Neural cell (in vitro differentiated cells): Measurements from ENCODE around the gene KIF16B. TPM values are rescaled to one million over a fixed set of nuclear protein-coding genes. Genes with fewer than 3 reads are reported as not detected.

ENCODE experiments used
- H2AFZ ChIP-seq: fragments of 200-600, 300-800 bp; sonication (generic), shearing (Covaris generic); 2 replicates; pipeline ENCODE4 v1.6.0; 2014; ENCODE audit warnings: low read depth, mild to moderate bottlenecking, antibody characterized with exemption, low read length, moderate library complexity
- H3F3A ChIP-seq: fragments of 200-600 bp; shearing (Covaris generic); 2 replicates; pipeline ENCODE4 v1.6.1; 2016; ENCODE audit warnings: mild to moderate bottlenecking, moderate library complexity, mixed read lengths, antibody characterized with exemption, low read length; ENCODE audit not compliant: insufficient read depth, poor library complexity, severe bottlenecking
- H3K27ac ChIP-seq: fragments of 200-600, 300-800 bp; sonication (generic), shearing (Covaris generic); 2 replicates; pipeline ENCODE4 v1.5.1; 2014; ENCODE audit warnings: mild to moderate bottlenecking, low read length, moderate library complexity
- H3K27me3 ChIP-seq: fragments of 300-800, 200-600 bp; sonication (generic), shearing (Covaris generic); 2 replicates; pipeline ENCODE4 v1.6.0; 2014; ENCODE audit warnings: mild to moderate bottlenecking, low read depth, low read length, moderate library complexity; ENCODE audit not compliant: insufficient read depth
- H3K36me3 ChIP-seq: fragments of 300-800, 200-600 bp; sonication (generic), shearing (Covaris generic); 2 replicates; pipeline ENCODE4 v1.5.1; 2014; ENCODE audit warnings: mild to moderate bottlenecking, antibody characterized with exemption, low read length, moderate library complexity; ENCODE audit not compliant: insufficient read depth
- H3K4me2 ChIP-seq: fragments of 300-800, 200-600 bp; sonication (generic), shearing (Covaris generic); 2 replicates; pipeline ENCODE4 v1.6.0; 2014; ENCODE audit warnings: mild to moderate bottlenecking, low read length
- H3K4me3 ChIP-seq: fragments of 300-800, 200-600 bp; sonication (generic), shearing (Covaris generic); 2 replicates; pipeline ENCODE4 v1.5.1; 2014; ENCODE audit warnings: mild to moderate bottlenecking, low read length, moderate library complexity
- H3K79me2 ChIP-seq: fragments of 200-600 bp; shearing (Covaris generic); replicated peaks from 2 replicates; pipeline ENCODE4 v1.6.0; 2014; ENCODE audit warnings: mild to moderate bottlenecking, low read length, moderate library complexity; ENCODE audit not compliant: insufficient read depth
- H3K9ac ChIP-seq: fragments of 300-800, 200-600 bp; sonication (generic), shearing (Covaris generic); 2 replicates; pipeline ENCODE4 v1.6.1; 2016; ENCODE audit warnings: mild to moderate bottlenecking, low read length, mixed read lengths
- H3K9me2 ChIP-seq: fragments of 200-600 bp; shearing (Covaris generic); 2 replicates; pipeline ENCODE4 v1.6.1; 2016; ENCODE audit warnings: mild to moderate bottlenecking, low read length, mixed read lengths; ENCODE audit not compliant: insufficient read depth
- H3K9me3 ChIP-seq: fragments of 200-600, 300-800 bp; sonication (generic), shearing (Covaris generic); 2 replicates; pipeline ENCODE4 v1.6.1; 2016; ENCODE audit warnings: mild to moderate bottlenecking, mixed run types, low read length, moderate library complexity, mixed read lengths
- H4K20me1 ChIP-seq: fragments of 200-600 bp; shearing (Covaris generic); 2 replicates; pipeline ENCODE4 v1.6.1; 2016; ENCODE audit warnings: mild to moderate bottlenecking, mixed run types; ENCODE audit not compliant: insufficient read depth
- EP300 ChIP-seq: fragments of 450-650 bp; conservative IDR thresholded peaks from 2 replicates; pipeline ENCODE4 v1.6.1; 2014; ENCODE audit warnings: antibody characterized with exemption, mild to moderate bottlenecking, moderate library complexity; ENCODE audit not compliant: poor library complexity, severe bottlenecking
- EZH2 ChIP-seq: fragments of 200-600, 300-800 bp; shearing (Covaris generic), sonication (generic); IDR thresholded peaks from 2 replicates; pipeline ENCODE4 v1.6.1; 2014; ENCODE audit warnings: antibody characterized with exemption, low read length, borderline replicate concordance, mild to moderate bottlenecking; ENCODE audit not compliant: insufficient read depth, poor library complexity, severe bottlenecking
- MXI1 ChIP-seq: fragments of 450-650 bp; conservative IDR thresholded peaks from 2 replicates; pipeline ENCODE4 v1.6.1; 2014; ENCODE audit warnings: antibody characterized with exemption, mild to moderate bottlenecking; ENCODE audit not compliant: poor library complexity, severe bottlenecking
- POLR2AphosphoS5 ChIP-seq: IDR thresholded peaks from 2 replicates; pipeline ENCODE4 v1.6.1; 2012
- RAD21 ChIP-seq: fragments of 450-650 bp; conservative IDR thresholded peaks from 2 replicates; pipeline ENCODE4 v1.6.1; 2014; ENCODE audit warnings: antibody characterized with exemption, mild to moderate bottlenecking, moderate library complexity
- SMC3 ChIP-seq: fragments of 450-650 bp; conservative IDR thresholded peaks from 2 replicates; pipeline ENCODE4 v1.6.1; 2014; ENCODE audit warnings: antibody characterized with exemption, mild to moderate bottlenecking, moderate library complexity; ENCODE audit not compliant: poor library complexity
- TAF1 ChIP-seq: IDR thresholded peaks from 2 replicates; pipeline ENCODE4 v1.6.1; 2012; ENCODE audit warnings: low read depth
- polyA plus RNA-seq: library from polyadenylated mRNA; depleted of rRNA; stranded (reverse); fragments of >200 nt; gene quantifications from 2 replicates; pipeline ENCODE4 v1.2.3, GENCODE V29; 2014
- TF ChIP-seq, protein P1 (sequence below): fragments of 450-650 bp; IDR thresholded peaks from 2 replicates; pipeline ENCODE4 v1.5.1; 2014; ENCODE audit warnings: antibody characterized with exemption, mild to moderate bottlenecking, moderate library complexity; ENCODE audit not compliant: poor library complexity, severe bottlenecking
- TF ChIP-seq, protein P2 (sequence below): IDR thresholded peaks from 2 replicates; pipeline ENCODE4 v1.6.1; 2012; ENCODE audit warnings: borderline replicate concordance

Gene KIF16B
- polyA plus RNA-seq, 1 donor from 2014 or later: 3.8 TPM

DNA sequence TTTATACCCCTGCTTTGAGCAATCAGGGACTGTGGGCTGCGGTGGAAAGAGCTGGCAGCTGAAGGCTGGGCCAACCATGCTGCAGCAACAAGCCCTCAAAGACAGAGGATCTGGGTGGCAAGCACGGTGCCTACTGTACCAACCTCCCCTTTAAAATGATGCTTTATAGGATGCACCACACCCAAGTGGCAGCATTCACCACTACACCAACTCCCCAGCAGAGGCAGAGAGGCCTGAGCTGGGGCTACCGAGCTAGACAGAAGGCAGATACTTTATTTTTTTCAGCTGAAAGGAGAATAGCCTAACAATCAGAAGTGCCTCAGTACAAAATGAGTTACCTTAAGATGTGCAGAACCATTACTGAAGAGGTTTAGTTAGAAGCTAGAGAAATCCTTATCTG, 31.4 kb downstream of the KIF16B start:
- H3F3A ChIP-seq: no peaks in the 10 kb centered on the region
- no peak overlapping the region for H2AFZ ChIP-seq
- no peaks in the 10 kb centered on the region for H3K79me2 ChIP-seq
- no peaks in the 10 kb centered on the region for H3K9me3 ChIP-seq
- no peaks in the 10 kb centered on the region for H4K20me1 ChIP-seq
- no peak overlapping the region for H3K9ac ChIP-seq
- no peaks in the 10 kb centered on the region for H3K27me3 ChIP-seq
- TF ChIP-seq, protein P1, sequence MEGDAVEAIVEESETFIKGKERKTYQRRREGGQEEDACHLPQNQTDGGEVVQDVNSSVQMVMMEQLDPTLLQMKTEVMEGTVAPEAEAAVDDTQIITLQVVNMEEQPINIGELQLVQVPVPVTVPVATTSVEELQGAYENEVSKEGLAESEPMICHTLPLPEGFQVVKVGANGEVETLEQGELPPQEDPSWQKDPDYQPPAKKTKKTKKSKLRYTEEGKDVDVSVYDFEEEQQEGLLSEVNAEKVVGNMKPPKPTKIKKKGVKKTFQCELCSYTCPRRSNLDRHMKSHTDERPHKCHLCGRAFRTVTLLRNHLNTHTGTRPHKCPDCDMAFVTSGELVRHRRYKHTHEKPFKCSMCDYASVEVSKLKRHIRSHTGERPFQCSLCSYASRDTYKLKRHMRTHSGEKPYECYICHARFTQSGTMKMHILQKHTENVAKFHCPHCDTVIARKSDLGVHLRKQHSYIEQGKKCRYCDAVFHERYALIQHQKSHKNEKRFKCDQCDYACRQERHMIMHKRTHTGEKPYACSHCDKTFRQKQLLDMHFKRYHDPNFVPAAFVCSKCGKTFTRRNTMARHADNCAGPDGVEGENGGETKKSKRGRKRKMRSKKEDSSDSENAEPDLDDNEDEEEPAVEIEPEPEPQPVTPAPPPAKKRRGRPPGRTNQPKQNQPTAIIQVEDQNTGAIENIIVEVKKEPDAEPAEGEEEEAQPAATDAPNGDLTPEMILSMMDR: no peak
- no peak for TF ChIP-seq EP300
- no peak for TF ChIP-seq RAD21
- no peak for TF ChIP-seq TAF1
- no peak for TF ChIP-seq POLR2AphosphoS5
- no peak for TF ChIP-seq MXI1
- no peak for TF ChIP-seq SMC3
- TF ChIP-seq, protein P2, sequence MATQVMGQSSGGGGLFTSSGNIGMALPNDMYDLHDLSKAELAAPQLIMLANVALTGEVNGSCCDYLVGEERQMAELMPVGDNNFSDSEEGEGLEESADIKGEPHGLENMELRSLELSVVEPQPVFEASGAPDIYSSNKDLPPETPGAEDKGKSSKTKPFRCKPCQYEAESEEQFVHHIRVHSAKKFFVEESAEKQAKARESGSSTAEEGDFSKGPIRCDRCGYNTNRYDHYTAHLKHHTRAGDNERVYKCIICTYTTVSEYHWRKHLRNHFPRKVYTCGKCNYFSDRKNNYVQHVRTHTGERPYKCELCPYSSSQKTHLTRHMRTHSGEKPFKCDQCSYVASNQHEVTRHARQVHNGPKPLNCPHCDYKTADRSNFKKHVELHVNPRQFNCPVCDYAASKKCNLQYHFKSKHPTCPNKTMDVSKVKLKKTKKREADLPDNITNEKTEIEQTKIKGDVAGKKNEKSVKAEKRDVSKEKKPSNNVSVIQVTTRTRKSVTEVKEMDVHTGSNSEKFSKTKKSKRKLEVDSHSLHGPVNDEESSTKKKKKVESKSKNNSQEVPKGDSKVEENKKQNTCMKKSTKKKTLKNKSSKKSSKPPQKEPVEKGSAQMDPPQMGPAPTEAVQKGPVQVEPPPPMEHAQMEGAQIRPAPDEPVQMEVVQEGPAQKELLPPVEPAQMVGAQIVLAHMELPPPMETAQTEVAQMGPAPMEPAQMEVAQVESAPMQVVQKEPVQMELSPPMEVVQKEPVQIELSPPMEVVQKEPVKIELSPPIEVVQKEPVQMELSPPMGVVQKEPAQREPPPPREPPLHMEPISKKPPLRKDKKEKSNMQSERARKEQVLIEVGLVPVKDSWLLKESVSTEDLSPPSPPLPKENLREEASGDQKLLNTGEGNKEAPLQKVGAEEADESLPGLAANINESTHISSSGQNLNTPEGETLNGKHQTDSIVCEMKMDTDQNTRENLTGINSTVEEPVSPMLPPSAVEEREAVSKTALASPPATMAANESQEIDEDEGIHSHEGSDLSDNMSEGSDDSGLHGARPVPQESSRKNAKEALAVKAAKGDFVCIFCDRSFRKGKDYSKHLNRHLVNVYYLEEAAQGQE: no peak
- TF ChIP-seq EZH2: no peak
- H3K9me2 ChIP-seq: no peaks in the 10 kb centered on the region
- no peak overlapping the region for H3K4me3 ChIP-seq
- no peaks in the 10 kb centered on the region for H3K36me3 ChIP-seq
- H3K4me2 ChIP-seq: no peak overlapping the region
- no peak overlapping the region for H3K27ac ChIP-seq

DNA sequence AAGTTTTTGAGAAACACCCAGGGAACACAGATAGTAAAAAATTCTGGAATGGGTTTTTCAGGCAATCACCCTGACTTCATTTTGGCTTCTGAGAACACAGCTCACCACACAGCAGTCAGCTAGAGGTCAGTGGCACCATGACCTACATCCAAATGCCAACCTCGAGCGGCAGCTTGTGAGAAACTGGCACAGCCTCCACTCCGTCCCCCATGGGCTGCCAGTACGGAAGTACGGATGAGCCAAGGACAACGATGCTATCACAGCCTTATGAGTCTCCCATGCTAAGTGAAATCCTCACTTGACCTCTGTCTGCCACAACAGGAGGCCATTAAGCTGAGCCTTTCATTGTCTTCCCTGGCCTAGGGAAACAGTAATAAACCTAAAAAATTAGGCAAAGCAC, 32.0 kb downstream of the KIF16B start:
- H2AFZ ChIP-seq: no peak overlapping the region
- H3K27me3 ChIP-seq: no peaks in the 10 kb centered on the region
- H3K9me3 ChIP-seq: no peaks in the 10 kb centered on the region
- H4K20me1 ChIP-seq: no peaks in the 10 kb centered on the region
- H3K9me2 ChIP-seq: no peaks in the 10 kb centered on the region
- H3K4me2 ChIP-seq: no peak overlapping the region
- no peaks in the 10 kb centered on the region for H3K36me3 ChIP-seq
- TF ChIP-seq POLR2AphosphoS5 (no peak), TAF1 (no peak), EP300 (no peak), RAD21 (no peak), EZH2 (no peak), SMC3 (no peak), MXI1 (no peak)
- TF ChIP-seq, protein P1: no peak
- TF ChIP-seq, protein P2: no peak
- H3K79me2 ChIP-seq: no peaks in the 10 kb centered on the region
- H3F3A ChIP-seq: no peaks in the 10 kb centered on the region
- H3K9ac ChIP-seq: no peak overlapping the region
- H3K27ac ChIP-seq: no peak overlapping the region
- H3K4me3 ChIP-seq: no peak overlapping the region
